GM12878 (cell line): ENCODE measurements around the gene TJP1. TPM values are rescaled to one million over a fixed set of nuclear protein-coding genes. Genes with fewer than 3 reads are reported as not detected.

Experiments
- ATAC-seq: fragments of 200-7000 bp; cut with Tn5 transposase; 3 replicates; pipeline ENCODE4 v1.9.1; 2020; ENCODE audit warnings: mild to moderate bottlenecking, moderate library complexity
- BruUV-seq: library from RNA; stranded (reverse); fragments of 400-500 nt; replicated peaks from 2 replicates; lab custom pipeline; 2021; lab: Mats Ljungman, UMichigan
- CTCF ChIA-PET: fragments of 300-600 bp; sonication (Branson Sonifier 250); formaldehyde crosslinking; extraction: SDS; loops from one replicate; lab custom pipeline; 2021; ENCODE audit warnings: inconsistent platforms; lab: Yijun Ruan, JAX
- POLR2A ChIA-PET: fragments of 350-600 bp; formaldehyde crosslinking; extraction: SDS; loops from one replicate; lab custom pipeline; 2021; ENCODE audit warnings: inconsistent platforms; lab: Charles Lee
- RAD21 ChIA-PET: fragments of 300-600 bp; sonication (Branson Sonifier 250); formaldehyde crosslinking; loops from one replicate; lab custom pipeline; 2023; ENCODE audit warnings: antibody characterized with exemption; ENCODE audit not compliant: unreplicated experiment; lab: Charles Lee
- SMC1A ChIA-PET: fragments of 300-600 bp; sonication (Branson Sonifier 250); formaldehyde crosslinking; loops from one replicate; lab custom pipeline; 2023; ENCODE audit not compliant: unreplicated experiment, uncharacterized antibody; lab: Charles Lee
- DNase-seq: peaks from one replicate; pipeline ENCODE4 v3.0.0-alpha.2; 2011; ENCODE audit warnings: low read depth, low spot score
- FAIRE-seq: peaks from 3 replicates; lab custom pipeline; 2011; peaks lifted over from hg19 to GRCh38; lab: Jason Lieb, UNC
- H2AFZ ChIP-seq: 2 replicates; pipeline ENCODE4 v1.6.0; 2011; ENCODE audit warnings: low read depth, low read length, control low read depth; ENCODE audit not compliant: control insufficient read depth
- H3K27ac ChIP-seq: 2 replicates; pipeline ENCODE4 v1.5.1; 2011; ENCODE audit warnings: control low read depth; ENCODE audit not compliant: control insufficient read depth, insufficient read depth
- H3K27me3 ChIP-seq, 2 experiments: replicated peaks in 1 of 2; 2 replicates each; pipeline versions ENCODE4 v1.6.0 to v1.6.1; 2011; ENCODE audit warnings: low read length in 1 of 2; ENCODE audit not compliant: control insufficient read depth in 2 of 2, insufficient read depth in 2 of 2
- H3K36me3 ChIP-seq, 2 experiments: 2 replicates each; pipeline ENCODE4 v1.5.1; 2011; ENCODE audit warnings: low read length in 1 of 2; ENCODE audit not compliant: control insufficient read depth in 2 of 2, insufficient read depth in 2 of 2
- H3K4me1 ChIP-seq: 2 replicates; pipeline ENCODE4 v1.6.1; 2011; ENCODE audit warnings: mild to moderate bottlenecking, low read length, moderate library complexity, mixed read lengths; ENCODE audit not compliant: control insufficient read depth, insufficient read depth
- H3K4me2 ChIP-seq: 2 replicates; pipeline ENCODE4 v1.6.0; 2011; ENCODE audit warnings: control low read depth; ENCODE audit not compliant: control insufficient read depth, insufficient read depth
- H3K4me3 ChIP-seq: fragments of 200-600 bp; sonication (generic); 2 replicates; pipeline ENCODE4 v1.5.1; 2016
- H3K79me2 ChIP-seq: 2 replicates; pipeline ENCODE4 v1.6.0; 2011; ENCODE audit warnings: low read length; ENCODE audit not compliant: control insufficient read depth, insufficient read depth
- H3K9ac ChIP-seq: 2 replicates; pipeline ENCODE4 v1.8.0; 2011; ENCODE audit warnings: low read length, control low read depth, mixed read lengths; ENCODE audit not compliant: control insufficient read depth, insufficient read depth
- H3K9me3 ChIP-seq: replicated peaks from 3 replicates; pipeline ENCODE4 v1.5.1; 2011; ENCODE audit warnings: mild to moderate bottlenecking, low read length; ENCODE audit not compliant: control insufficient read depth, insufficient read depth
- H4K20me1 ChIP-seq: 2 replicates; pipeline ENCODE4 v1.6.0; 2011; ENCODE audit not compliant: control insufficient read depth, insufficient read depth
- ASH2L ChIP-seq: fragments of 300-600, 200-600 bp; sonication (generic); IDR thresholded peaks from 2 replicates; pipeline ENCODE4 v1.6.1; 2017; ENCODE audit warnings: low read depth, mild to moderate bottlenecking, borderline replicate concordance
- BCLAF1 ChIP-seq: fragments of 450-650 bp; IDR thresholded peaks from 2 replicates; pipeline ENCODE4 v1.6.1; 2017; ENCODE audit warnings: antibody characterized with exemption, mild to moderate bottlenecking, moderate library complexity
- CBFB ChIP-seq: IDR thresholded peaks from 2 replicates; pipeline ENCODE4 v1.6.1; 2016; ENCODE audit warnings: antibody characterized with exemption, low read depth
- DPF2 ChIP-seq: fragments of 450-650 bp; IDR thresholded peaks from 2 replicates; pipeline ENCODE4 v1.6.1; 2017; ENCODE audit warnings: mild to moderate bottlenecking
- HDGF ChIP-seq: fragments of 450-650 bp; IDR thresholded peaks from 2 replicates; pipeline ENCODE4 v1.6.1; 2016; ENCODE audit warnings: antibody characterized with exemption
- IKZF2 ChIP-seq, 2 experiments: fragments of 450-650 bp; IDR thresholded peaks; 2 replicates each; pipeline ENCODE4 v1.6.1; 2017; ENCODE audit warnings: mild to moderate bottlenecking in 2 of 2, moderate library complexity in 2 of 2
- MTA2 ChIP-seq: fragments of 450-650 bp; IDR thresholded peaks from 2 replicates; pipeline ENCODE4 v1.6.1; 2016; ENCODE audit warnings: low read depth, mild to moderate bottlenecking, moderate library complexity
- MYB ChIP-seq: fragments of 150-350 bp; IDR thresholded peaks from 2 replicates; pipeline ENCODE4 v1.6.1; 2014; ENCODE audit warnings: mild to moderate bottlenecking, low read depth, low read length, borderline replicate concordance
- NFIC ChIP-seq: IDR thresholded peaks from 2 replicates; pipeline ENCODE4 v1.6.1; 2012; ENCODE audit warnings: low read depth, mild to moderate bottlenecking, inconsistent platforms, low read length, moderate library complexity
- RUNX3 ChIP-seq: IDR thresholded peaks from 2 replicates; pipeline ENCODE4 v1.6.1; 2012; ENCODE audit warnings: low read length, inconsistent platforms
- SKIL ChIP-seq: fragments of 450-650 bp; IDR thresholded peaks from 2 replicates; pipeline ENCODE4 v1.6.1; 2017; ENCODE audit warnings: mild to moderate bottlenecking, low read depth, inconsistent platforms; ENCODE audit not compliant: poor library complexity, severe bottlenecking
- TBL1XR1 ChIP-seq: IDR thresholded peaks from 2 replicates; pipeline ENCODE4 v1.6.1; 2012; ENCODE audit warnings: low read depth, low read length, improper control_type of control experiment
- ZNF384 ChIP-seq: IDR thresholded peaks from 2 replicates; pipeline ENCODE4 v1.6.1; 2012; ENCODE audit warnings: low read depth, mild to moderate bottlenecking, low read length, improper control_type of control experiment, borderline replicate concordance
- WGBS: methylation state at CpG from one replicate; pipeline ENCODE4 v1.1.6; 2016; ENCODE audit warnings: low lambda C conversion rate; ENCODE audit not compliant: insufficient replicate concordance, insufficient coverage; ENCODE audit errors: missing lambda C conversion rate; 5-methylcytosine and 5-hydroxymethylcytosine counted together
- in situ Hi-C: fragments of 300-500 bp; cut with MboI; formaldehyde crosslinking; loops from 9 replicates; pipeline ENCODE4 v1.14.3; 2018; ENCODE audit warnings: mixed read lengths
- intact Hi-C: fragments of 100-400 bp; cut with micrococcal nuclease; formaldehyde crosslinking; loops from one replicate; pipeline ENCODE4 v1.14.2; 2022; ENCODE audit not compliant: unreplicated experiment
- polyA plus RNA-seq, 11 experiments: library from polyadenylated mRNA; depleted of rRNA in 4 of 11; unstranded in 6 of 11; stranded (reverse) in 5 of 11; fragments of >200 nt; fragmentation: Nextera tagmentation in 4 of 11; fragmentation: Illumina TruSeq in 1 of 11; extraction: Ambion mirVana in 4 of 11; extraction: Trizol in 1 of 11; gene quantifications; 1 replicate in 1 of 11; 2 replicates in 10 of 11; pipeline versions ENCODE4 v1.2.1 to v1.2.3, GENCODE V29; 2011 to 2016; ENCODE audit warnings: inconsistent platforms in 2 of 11, missing spikeins in 2 of 11, low read depth in 1 of 11
- total RNA-seq, 4 experiments: library from RNA; depleted of rRNA in 3 of 4; stranded (reverse); fragments of >200 nt in 3 of 4; fragmentation: Illumina TruSeq in 1 of 4; extraction: Trizol in 1 of 4; gene quantifications; 2 replicates each; pipeline versions ENCODE4 v1.2.1 to v1.2.3, GENCODE V29; 2013 to 2021

The TJP1 gene
- total and polyA plus RNA-seq, 10 of the 15 experiments (the other 5 are each of a cell fraction or from before 2014, with no cell fraction given) = 0.01 to 0.49 (median 0.08) TPM; not detected in 7

DNA sequence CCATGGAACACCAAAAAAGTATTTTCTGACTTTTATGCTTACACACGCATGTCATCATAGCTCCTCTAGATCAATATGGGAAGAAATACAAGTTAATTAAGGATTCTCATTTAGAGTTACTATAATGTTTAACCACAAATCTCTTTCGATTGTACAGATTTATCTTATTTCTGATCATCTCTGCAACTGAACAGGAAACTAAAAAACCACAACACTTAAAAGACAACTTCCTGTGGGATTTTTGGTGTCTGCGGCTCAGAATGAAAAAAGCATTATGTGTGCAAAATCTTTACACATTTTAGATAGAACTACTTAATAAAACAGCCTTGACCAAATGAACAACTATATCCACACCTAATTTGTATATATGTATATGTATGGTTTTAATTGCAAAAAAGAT is 3.0 kb upstream of the TJP1 start:
- TF ChIP-seq MTA2 = peak; percentile 22; the same call in 1 of the 2 replicates
- TF ChIP-seq RUNX3 = peak; percentile 95
- no peak for TF ChIP-seq MYB
- TF ChIP-seq IKZF2 (IDR thresholded peaks at IDR 0.05) = 0 out of 4 replicates have a peak, but pooled peaks of 1 of the 2 experiments have one; percentile 15
- peak; percentile 19; the same call in 1 of the 2 replicates for TF ChIP-seq TBL1XR1
- peak; percentile 67 for TF ChIP-seq SKIL
- TF ChIP-seq NFIC = peak; percentile 38; the same call in 1 of the 2 replicates
- TF ChIP-seq HDGF = no peak
- no peak for TF ChIP-seq ZNF384
- no peak for TF ChIP-seq BCLAF1
- no peak for TF ChIP-seq ASH2L
- TF ChIP-seq CBFB = peak; percentile 62; the same call in 1 of the 2 replicates
- TF ChIP-seq DPF2 = no peak
- Histone ChIP-seq H3K4me3 (no peak overlapping the region), H3K27me3 (peaks cover 0 to 7% of the 10 kb centered on the region in 2 experiments; a peak in 2 of 4 replicates), H3K9ac (no peak overlapping the region), H2AFZ (no peak overlapping the region), H4K20me1 (no peaks in the 10 kb centered on the region), H3K4me1 (no peaks in the 10 kb centered on the region), H3K9me3 (no peaks in the 10 kb centered on the region; the same call in 2 of the 3 replicates), H3K4me2 (no peak overlapping the region), H3K36me3 (no peaks in the 10 kb centered on the region), H3K79me2 (no peaks in the 10 kb centered on the region), H3K27ac (no peak overlapping the region)
- RAD21 ChIA-PET = no interaction called here
- WGBS = 0% methylated on average over 3 of the region's 3 CpGs
- SMC1A ChIA-PET = no interaction called here
- intact Hi-C loops = loop anchor here (10.0 kb wide), 1 partner anchor 60 kb away; no protein-coding TSS in a partner anchor
- DNase-seq (peak; percentile 17), ATAC-seq (no peak; the same call in 2 of the 3 replicates), FAIRE-seq (no peak)
- POLR2A ChIA-PET = no interaction called here
- CTCF ChIA-PET = no interaction called here
- in situ Hi-C loops = no loop called here
- no TSS peak for BruUV-seq
